Activated T-cell treated with anti-CD3 and anti-CD28 coated beads, Interleukin-2, amount 50 U/mL, for 24 hours (primary cell): Measurements from ENCODE around the gene ATXN7L1.

Source experiments
- DNase-seq: peaks from one replicate; pipeline ENCODE4 v3.0.0-alpha.2; 2020
- H3K27ac Mint-ChIP-seq: 2 replicates; pipeline ENCODE4 v1.8.0; 2020; ENCODE audit warnings: mild to moderate bottlenecking, mixed read lengths
- H3K27me3 Mint-ChIP-seq: 2 replicates; pipeline ENCODE4 v1.8.0; 2020; ENCODE audit warnings: mixed read lengths
- H3K36me3 Mint-ChIP-seq: 2 replicates; pipeline ENCODE4 v1.8.0; 2020; ENCODE audit warnings: low read depth, mixed read lengths
- H3K4me1 Mint-ChIP-seq: 2 replicates; pipeline ENCODE4 v1.8.0; 2020; ENCODE audit warnings: low read depth, mixed read lengths
- H3K4me3 Mint-ChIP-seq: 2 replicates; pipeline ENCODE4 v1.8.0; 2020; ENCODE audit warnings: mild to moderate bottlenecking, moderate library complexity, mixed read lengths
- H3K9me3 Mint-ChIP-seq: 2 replicates; pipeline ENCODE4 v1.8.0; 2020; ENCODE audit warnings: mixed read lengths

Gene ATXN7L1

GRCh38 chr7:105648561-105649401 lies 227.6 kb downstream of the ATXN7L1 start:
- Mint-ChIP-seq H3K36me3 (peaks cover 14% of the 10 kb centered on the region), H3K9me3 (no peaks in the 10 kb centered on the region), H3K4me3 (no peak overlapping the region), H3K4me1 (peaks cover 15% of the 10 kb centered on the region), H3K27ac (peak overlapping the region; percentile 27), H3K27me3 (no peaks in the 10 kb centered on the region)
- DNase-seq, result no peak

GRCh38 chr7:105647591-105647990 lies 228.8 kb downstream of the ATXN7L1 start:
- no peaks in the 10 kb centered on the region for H3K27me3 Mint-ChIP-seq
- no peaks in the 10 kb centered on the region for H3K9me3 Mint-ChIP-seq
- no peak overlapping the region for H3K4me3 Mint-ChIP-seq
- H3K27ac Mint-ChIP-seq, result no peak overlapping the region
- peaks cover 18% of the 10 kb centered on the region for H3K4me1 Mint-ChIP-seq
- DNase-seq, result no peak
- H3K36me3 Mint-ChIP-seq, result peaks cover 20% of the 10 kb centered on the region

DNA sequence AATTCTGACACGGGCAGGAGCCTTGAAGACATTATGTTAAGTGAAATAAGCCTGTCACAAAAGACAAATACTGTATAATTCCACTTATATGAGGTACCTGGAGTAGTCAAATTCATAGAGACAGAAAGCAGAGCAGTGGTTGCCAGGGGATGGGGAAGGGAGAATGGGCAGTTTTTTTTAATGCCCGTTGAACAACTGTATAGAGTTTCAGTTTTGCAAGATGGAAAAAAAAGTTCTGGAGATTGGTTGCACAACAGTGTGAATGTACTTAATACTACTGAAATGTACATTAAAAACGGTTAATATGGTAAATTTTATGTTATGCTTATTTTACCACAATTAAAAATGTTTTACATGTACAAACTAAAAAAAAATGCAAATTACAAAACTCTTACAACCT lies 231.5 kb downstream of the ATXN7L1 start:
- Mint-ChIP-seq H3K4me1 (peaks cover 14% of the 10 kb centered on the region), H3K27me3 (no peaks in the 10 kb centered on the region), H3K27ac (no peak overlapping the region), H3K36me3 (peaks cover 40% of the 10 kb centered on the region), H3K4me3 (no peak overlapping the region), H3K9me3 (no peaks in the 10 kb centered on the region)
- no peak for DNase-seq

- Mint-ChIP-seq H3K4me1 (peaks cover 10% of the 10 kb centered on the region), H3K9me3 (no peaks in the 10 kb centered on the region), H3K27ac (no peak overlapping the region), H3K27me3 (no peaks in the 10 kb centered on the region), H3K36me3 (peaks cover 50% of the 10 kb centered on the region), H3K4me3 (no peak overlapping the region)
- no peak for DNase-seq
Observed at GRCh38 chr7:105643851-105644250, 232.5 kb downstream of the ATXN7L1 start.

DNA sequence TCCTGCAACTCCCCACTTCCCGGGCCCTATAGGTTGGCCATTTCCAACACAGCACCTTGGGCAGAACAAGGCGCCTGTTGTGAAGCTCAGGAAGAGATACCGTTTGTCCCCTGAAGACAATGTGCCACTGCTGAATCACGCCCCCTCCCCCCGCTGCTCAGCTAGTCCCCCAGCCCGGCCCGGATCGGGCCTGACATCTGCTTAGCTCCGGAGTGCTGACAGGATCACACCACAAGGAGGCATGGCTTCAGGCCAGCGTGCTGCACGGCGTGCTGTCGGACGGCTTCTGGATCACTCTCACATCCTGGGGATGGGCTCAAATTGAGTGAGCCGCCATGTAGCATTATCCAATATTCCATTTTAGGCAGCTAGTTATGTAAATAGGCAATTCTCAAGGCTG lies 233.0 kb downstream of the ATXN7L1 start:
- peaks cover 54% of the 10 kb centered on the region for H3K36me3 Mint-ChIP-seq

DNA sequence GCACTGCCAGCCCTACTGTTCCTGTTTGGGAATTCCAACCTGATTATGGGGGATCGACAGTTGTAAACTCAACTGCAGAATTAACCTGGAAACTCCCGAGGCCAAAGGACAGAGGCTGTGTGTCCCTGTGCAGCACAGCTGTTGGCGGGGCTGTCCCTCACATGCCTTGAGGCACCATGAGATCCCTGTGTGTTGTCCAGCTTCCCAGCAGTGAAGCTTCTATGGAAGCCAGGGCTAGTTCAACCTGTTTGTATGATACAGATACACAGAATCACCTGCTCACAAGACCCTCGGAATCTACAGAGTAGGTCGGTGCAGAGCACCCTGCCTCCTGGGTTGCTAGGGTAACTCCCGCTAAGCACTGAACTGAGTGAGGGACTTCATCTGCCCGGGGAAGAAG lies 234.1 kb downstream of the ATXN7L1 start:
- no peaks in the 10 kb centered on the region for H3K9me3 Mint-ChIP-seq

More for the DNA sequence above, 233.0 kb downstream of the ATXN7L1 start:
- no peaks in the 10 kb centered on the region for H3K9me3 Mint-ChIP-seq
- no peaks in the 10 kb centered on the region for H3K27me3 Mint-ChIP-seq
- H3K4me1 Mint-ChIP-seq, result peaks cover 6% of the 10 kb centered on the region
- no peak for DNase-seq
- H3K4me3 Mint-ChIP-seq, result no peak overlapping the region
- no peak overlapping the region for H3K27ac Mint-ChIP-seq

GRCh38 chr7:105640956-105641810 lies 235.2 kb downstream of the ATXN7L1 start:
- no peaks in the 10 kb centered on the region for H3K9me3 Mint-ChIP-seq
- DNase-seq, result no peak
- no peak overlapping the region for H3K27ac Mint-ChIP-seq
- H3K4me1 Mint-ChIP-seq, result peaks cover 6% of the 10 kb centered on the region
- H3K27me3 Mint-ChIP-seq, result no peaks in the 10 kb centered on the region
- H3K36me3 Mint-ChIP-seq, result peaks cover 68% of the 10 kb centered on the region
- H3K4me3 Mint-ChIP-seq, result no peak overlapping the region

More for the DNA sequence above, 234.1 kb downstream of the ATXN7L1 start:
- H3K27ac Mint-ChIP-seq, result no peak overlapping the region
- H3K36me3 Mint-ChIP-seq, result peaks cover 60% of the 10 kb centered on the region
- no peak overlapping the region for H3K4me3 Mint-ChIP-seq
- no peak for DNase-seq
- H3K4me1 Mint-ChIP-seq, result peaks cover 6% of the 10 kb centered on the region
- no peaks in the 10 kb centered on the region for H3K27me3 Mint-ChIP-seq

DNA sequence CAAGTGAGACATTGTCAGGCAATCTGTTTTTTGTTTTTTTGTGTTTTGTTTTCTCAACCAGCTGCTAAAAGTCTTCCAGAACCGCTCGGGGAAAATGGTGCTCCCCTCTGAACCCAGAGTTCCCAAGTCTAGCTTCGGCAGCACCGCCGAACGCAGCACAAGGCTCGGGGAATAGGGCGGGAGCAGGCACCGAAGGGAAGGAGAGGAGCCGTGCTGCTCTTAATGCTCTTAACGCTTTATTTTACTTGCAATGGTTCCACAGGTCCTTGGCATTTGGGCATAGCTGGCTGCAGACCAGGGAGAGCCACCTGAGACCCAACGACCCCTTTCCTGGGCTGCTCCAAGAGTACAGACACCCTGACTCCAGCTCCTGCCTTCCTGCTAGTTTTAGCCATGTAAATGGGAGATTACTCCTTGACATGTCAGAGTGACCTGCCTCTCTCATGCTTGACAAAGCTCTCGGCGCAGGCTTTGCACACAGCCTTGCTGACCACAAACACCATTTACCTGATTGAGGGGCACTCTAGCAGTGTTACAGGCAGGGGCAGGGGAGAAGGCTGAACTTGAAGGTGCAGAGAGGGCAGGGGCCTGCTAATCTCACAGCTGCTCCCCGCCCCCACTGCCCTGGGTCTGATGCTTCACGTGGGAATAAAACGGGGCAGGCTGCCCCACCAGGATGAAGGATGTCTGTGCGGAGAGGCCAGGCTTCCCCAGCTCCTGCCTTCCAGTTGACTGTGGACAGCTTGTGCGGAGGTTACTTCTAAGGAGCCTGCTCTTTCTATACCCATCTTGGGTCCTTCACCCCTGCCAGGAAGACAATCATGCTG lies 236.5 kb downstream of the ATXN7L1 start:
- Mint-ChIP-seq H3K36me3 (peaks cover 80% of the 10 kb centered on the region), H3K4me1 (peaks cover 6% of the 10 kb centered on the region), H3K9me3 (no peaks in the 10 kb centered on the region), H3K4me3 (no peak overlapping the region), H3K27ac (no peak overlapping the region), H3K27me3 (no peaks in the 10 kb centered on the region)
- no peak for DNase-seq

- Mint-ChIP-seq H3K27ac (no peak overlapping the region), H3K36me3 (peaks cover 84% of the 10 kb centered on the region), H3K9me3 (no peaks in the 10 kb centered on the region), H3K27me3 (no peaks in the 10 kb centered on the region), H3K4me1 (peaks cover 6% of the 10 kb centered on the region), H3K4me3 (no peak overlapping the region)
- DNase-seq, result no peak
Observed at GRCh38 chr7:105638902-105639495, 237.4 kb downstream of the ATXN7L1 start.

- Mint-ChIP-seq H3K4me1 (peaks cover 6% of the 10 kb centered on the region), H3K4me3 (no peak overlapping the region), H3K27me3 (no peaks in the 10 kb centered on the region), H3K9me3 (no peaks in the 10 kb centered on the region), H3K27ac (no peak overlapping the region), H3K36me3 (peaks cover 90% of the 10 kb centered on the region)
- DNase-seq, result no peak
Observed at GRCh38 chr7:105638334-105638733, 238.1 kb downstream of the ATXN7L1 start.

DNA sequence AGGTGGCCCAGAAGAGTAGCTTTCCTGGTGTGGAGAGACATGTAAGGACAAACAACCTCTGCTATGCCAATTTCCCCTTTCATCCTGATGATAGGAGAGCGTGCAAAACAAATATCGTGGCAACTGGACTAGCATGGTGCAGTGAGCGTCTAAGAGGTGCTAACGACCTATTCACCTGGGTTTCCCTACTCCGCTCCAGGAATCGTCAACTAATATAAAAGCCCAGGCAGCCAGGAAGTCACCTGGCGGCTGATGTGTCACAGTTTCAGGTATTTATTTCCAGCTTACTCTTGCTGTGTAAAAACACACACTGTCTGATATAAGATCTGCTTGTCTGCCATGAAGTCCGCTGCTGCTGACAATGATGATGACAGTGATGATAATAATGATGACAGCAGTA lies 238.6 kb downstream of the ATXN7L1 start:
- Mint-ChIP-seq H3K36me3 (peaks cover 87% of the 10 kb centered on the region), H3K4me3 (no peak overlapping the region), H3K27ac (no peak overlapping the region), H3K9me3 (no peaks in the 10 kb centered on the region), H3K27me3 (no peaks in the 10 kb centered on the region), H3K4me1 (peaks cover 4% of the 10 kb centered on the region)
- no peak for DNase-seq

DNA sequence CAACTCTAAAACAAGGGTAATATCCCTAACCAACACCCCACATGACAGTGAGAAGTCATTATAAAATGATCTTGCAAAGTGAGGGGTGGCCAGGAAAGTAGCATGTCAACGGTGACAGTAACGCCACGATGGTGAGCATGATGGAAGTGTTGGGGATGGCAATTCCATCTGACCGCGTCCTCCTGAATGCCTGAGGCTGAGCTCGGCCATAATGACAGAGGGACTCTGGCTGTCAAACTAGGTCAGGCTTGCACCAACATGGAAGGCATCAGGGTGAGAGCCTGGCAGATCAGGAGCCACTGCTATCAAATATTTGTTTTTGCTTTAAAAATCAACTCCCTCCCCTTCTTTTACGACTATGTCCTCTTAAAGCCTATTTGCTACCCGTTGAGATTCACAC lies 239.4 kb downstream of the ATXN7L1 start:
- no peak overlapping the region for H3K27ac Mint-ChIP-seq
- H3K27me3 Mint-ChIP-seq, result no peaks in the 10 kb centered on the region
- no peak for DNase-seq
- no peaks in the 10 kb centered on the region for H3K9me3 Mint-ChIP-seq
- no peaks in the 10 kb centered on the region for H3K4me1 Mint-ChIP-seq
- H3K36me3 Mint-ChIP-seq, result peaks cover 83% of the 10 kb centered on the region
- H3K4me3 Mint-ChIP-seq, result no peak overlapping the region

GRCh38 chr7:105635197-105635596 lies 241.2 kb downstream of the ATXN7L1 start:
- H3K9me3 Mint-ChIP-seq, result no peaks in the 10 kb centered on the region
- H3K4me1 Mint-ChIP-seq, result no peaks in the 10 kb centered on the region
- no peak overlapping the region for H3K27ac Mint-ChIP-seq
- peaks cover 80% of the 10 kb centered on the region for H3K36me3 Mint-ChIP-seq
- DNase-seq, result no peak
- no peaks in the 10 kb centered on the region for H3K27me3 Mint-ChIP-seq
- no peak overlapping the region for H3K4me3 Mint-ChIP-seq

DNA sequence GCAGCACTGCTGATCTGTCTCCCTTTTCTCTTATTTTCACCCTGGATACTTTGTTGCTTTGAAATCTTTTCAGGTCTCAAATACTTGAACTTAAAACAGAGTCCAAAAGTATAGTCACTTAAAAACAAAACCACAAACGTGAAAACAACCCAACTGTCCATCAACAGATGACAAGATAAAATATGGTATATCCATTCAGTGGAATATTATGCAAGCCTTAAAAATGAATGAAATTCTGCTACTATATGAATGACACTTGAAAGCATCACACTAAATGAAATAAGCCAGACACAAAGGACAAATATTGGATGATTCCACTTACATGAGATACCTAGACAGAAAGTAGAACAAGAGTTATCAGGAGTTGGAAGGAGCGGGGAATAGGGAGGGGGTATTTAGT lies 250.4 kb downstream of the ATXN7L1 start:
- Mint-ChIP-seq H3K36me3 (peaks cover 71% of the 10 kb centered on the region), H3K4me3 (no peak overlapping the region), H3K27me3 (no peaks in the 10 kb centered on the region), H3K27ac (no peak overlapping the region), H3K4me1 (no peaks in the 10 kb centered on the region), H3K9me3 (peaks cover 4% of the 10 kb centered on the region)
- DNase-seq, result no peak
